HG02623 (cell line): ENCODE results near the gene GRIN2D.

ENCODE experiments used
- ATAC-seq: cut with Tn5 transposase; IDR thresholded peaks from one replicate; pipeline ENCODE4 v1.9.1; 2021; ENCODE audit warnings: moderate library complexity; ENCODE audit not compliant: unreplicated experiment

The GRIN2D gene

DNA sequence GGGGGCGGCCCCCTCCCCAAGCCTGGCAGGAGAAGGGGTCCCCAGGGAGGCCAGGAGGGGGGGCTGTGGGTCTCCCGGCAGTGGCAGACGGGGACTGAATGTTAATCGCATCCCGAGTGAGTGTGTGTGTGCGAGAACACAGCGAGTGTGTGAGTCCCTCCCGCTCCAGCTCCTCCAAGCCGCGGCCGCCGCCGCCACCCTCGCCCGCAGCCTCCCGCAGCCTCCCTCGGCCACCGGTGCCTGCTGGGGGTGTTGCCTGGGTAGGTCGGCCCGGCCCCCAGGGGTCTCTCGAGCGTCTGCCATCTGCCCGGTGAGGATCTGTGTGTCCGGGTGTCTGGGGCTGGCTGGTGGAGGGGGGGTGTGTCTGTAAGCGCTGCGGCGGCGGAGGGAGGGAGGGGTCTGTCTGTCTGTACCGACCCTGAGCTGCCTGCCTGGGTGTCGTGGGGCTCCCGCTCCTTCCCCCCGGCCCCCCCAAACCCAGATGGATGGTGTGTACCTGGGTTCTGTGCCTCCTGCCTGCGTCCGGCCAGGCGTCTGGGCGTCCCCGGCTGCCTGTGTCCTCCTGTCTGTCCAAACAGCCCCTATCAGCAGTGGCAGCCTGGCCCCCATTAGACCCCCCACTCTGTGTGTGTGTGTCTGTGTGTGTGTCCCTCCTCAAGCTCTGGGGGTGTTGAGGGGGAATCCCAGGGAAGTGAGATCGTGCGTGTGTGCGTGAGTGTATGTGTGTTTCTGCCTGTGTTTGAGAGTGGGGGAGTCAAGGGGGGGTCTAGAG is at the start of gene GRIN2D:
Gene GRIN2D, plus strand, starts transcription at position 110 of the 772 bp plus-strand sequence. CDS start 4,725 bp downstream, outside the sequence.
- ATAC-seq, result no peak

- ATAC-seq, result no peak
Measured at GRCh38 chr19:48344892-48345291, 48.6 kb upstream of the GRIN2D start.

- ATAC-seq, result no peak
Measured at GRCh38 chr19:48346191-48346590, 47.3 kb upstream of the GRIN2D start.

- ATAC-seq, result no peak
Measured at GRCh38 chr19:48348045-48348444, 45.4 kb upstream of the GRIN2D start.

DNA sequence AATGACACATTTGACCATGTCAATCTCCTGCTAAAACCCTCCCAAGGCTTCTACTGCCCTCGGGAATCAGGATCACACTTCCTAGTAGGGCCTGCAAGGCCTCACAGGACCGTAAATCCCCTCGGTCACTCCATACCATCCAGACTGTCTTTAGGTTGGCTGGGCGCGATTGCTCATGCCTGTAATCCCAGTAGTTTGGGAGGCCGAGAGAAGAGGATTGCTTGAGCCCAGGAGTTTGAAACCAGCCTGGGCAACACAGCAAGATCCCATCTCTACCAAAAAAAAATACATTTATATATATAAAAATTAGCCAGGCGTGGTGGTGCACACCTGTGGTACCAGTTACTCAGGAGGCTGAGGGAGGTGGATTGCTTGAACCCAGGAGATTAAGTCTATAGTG is 44.7 kb upstream of the GRIN2D start:
- no peak for ATAC-seq

DNA sequence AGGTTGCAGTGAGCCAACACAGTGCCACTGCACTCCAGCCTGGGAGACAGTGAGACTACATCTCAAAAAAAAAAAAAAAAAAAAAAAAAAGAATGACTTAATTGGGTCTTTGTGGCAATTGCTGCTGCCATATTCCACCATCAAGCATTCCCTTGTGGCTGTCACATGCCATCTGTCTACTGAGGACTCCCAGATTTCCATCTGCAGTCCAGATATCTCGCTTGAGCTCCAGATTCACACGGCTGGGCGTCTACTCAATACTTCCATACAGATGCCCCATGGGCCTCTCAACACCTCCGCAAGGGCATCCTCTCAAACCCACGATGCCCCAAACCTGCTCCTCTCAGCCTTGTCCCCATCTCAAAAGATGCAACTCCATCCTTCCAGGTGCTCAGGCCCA is 42.6 kb upstream of the GRIN2D start:
- no peak for ATAC-seq

- no peak for ATAC-seq
Measured at GRCh38 chr19:48351341-48351752, 42.1 kb upstream of the GRIN2D start.

DNA sequence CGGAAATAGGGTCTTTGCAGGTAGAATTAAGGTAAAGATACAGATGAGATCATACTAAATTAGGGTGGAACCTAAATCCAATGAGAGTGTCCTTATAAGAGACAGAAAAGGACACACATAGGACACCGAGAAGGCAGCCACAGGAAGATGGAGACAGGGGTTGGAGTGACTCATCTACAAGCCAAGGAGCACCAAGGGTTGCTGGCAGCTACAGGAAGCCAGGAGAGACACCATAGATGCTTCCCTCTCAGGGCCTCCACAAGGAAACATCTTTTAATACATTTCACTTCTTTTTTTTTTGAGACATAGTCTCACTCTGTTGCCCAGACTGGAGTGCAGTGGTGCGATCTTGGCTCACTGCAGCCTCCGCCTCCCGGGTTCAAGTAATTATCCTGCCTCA is 39.8 kb upstream of the GRIN2D start:
- ATAC-seq, result no peak

DNA sequence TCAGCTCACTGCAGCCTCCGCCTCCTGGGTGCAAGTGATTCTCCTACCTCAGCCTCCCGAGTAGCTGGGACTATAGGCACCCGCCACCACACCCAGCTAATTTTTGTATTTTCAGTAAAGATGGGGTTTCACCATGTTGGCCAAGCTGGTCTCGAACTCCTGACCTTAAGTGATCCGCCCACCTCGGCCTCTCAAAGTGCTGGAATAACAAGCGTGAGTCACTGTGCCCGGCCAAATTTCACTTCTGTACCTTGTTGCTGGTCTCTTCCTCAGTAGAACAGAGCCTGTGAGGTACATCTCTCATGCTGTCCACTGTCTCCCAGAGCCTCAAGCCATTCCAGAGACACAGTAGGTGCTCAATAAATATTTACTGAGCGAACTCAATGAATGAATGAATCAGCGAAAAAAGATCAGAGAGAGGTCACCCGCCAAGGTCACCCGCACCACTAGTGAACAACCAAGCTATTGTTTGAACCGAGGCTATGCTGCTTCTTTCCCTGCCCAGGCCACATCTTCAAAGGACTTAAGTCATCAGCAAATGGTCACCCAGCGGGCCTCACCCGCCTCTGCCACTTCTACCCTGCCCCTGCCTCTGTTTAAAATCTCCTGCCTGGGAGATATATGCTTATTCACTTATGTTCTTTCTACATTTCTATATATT is 39.0 kb upstream of the GRIN2D start:
- ATAC-seq, result no peak

- no peak for ATAC-seq
Measured at GRCh38 chr19:48355365-48355954, 38.0 kb upstream of the GRIN2D start.

DNA sequence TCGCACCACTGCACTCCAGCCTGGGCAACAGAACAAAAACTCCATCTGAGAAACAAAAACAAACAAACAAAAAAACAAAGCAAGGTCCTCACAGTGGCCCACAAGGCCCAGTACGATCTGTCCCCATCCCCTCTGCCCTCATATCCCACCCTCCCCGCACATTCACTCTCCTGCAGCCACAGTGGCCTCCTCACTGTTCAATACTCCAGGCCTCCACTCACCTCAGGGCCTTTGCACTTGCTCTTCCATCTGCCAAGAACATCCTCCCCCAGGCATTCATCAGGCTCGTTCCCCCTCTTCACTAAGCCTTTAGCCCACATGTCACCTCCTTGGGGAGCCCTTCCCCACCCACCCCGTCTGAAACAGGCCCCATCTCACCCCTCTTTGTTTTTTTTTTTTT is 34.3 kb upstream of the GRIN2D start:
- no peak for ATAC-seq

DNA sequence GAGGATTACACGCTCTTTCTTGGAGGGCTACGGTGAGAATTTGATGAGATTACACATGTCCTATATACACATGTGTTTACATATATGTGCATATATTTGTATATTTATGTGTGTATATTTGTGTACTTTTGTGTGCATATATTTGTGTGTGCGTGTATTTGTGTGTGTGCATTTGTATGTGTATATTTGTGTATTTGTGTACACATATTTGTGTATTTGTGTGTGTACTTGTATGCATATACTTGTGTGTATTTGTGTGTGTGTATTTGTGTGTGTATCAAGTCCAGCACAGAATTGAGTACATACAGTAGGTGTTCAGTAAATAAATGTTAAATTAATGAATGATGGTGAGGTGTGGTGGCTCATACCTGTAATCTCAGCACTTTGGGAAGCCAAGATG is 31.6 kb upstream of the GRIN2D start:
- ATAC-seq, result no peak

- ATAC-seq, result peak; percentile 41
Measured at GRCh38 chr19:48362716-48363499, 30.6 kb upstream of the GRIN2D start.

- ATAC-seq, result peak; percentile 5
Measured at GRCh38 chr19:48363500-48363809, 30.0 kb upstream of the GRIN2D start.

GRCh38 chr19:48363810-48364597 is 29.5 kb upstream of the GRIN2D start, which contains the start of the genes SYNGR4 and TMEM143:
SYNGR4 (plus strand) TSS chr19:48364367; CDS start chr19:48365843, 1,476 bp downstream.
TMEM143 (minus strand) TSS chr19:48363940; CDS start chr19:48363920, 20 bp downstream.
- ATAC-seq, result peak; percentile 79

GRCh38 chr19:48364598-48365348 is 28.7 kb upstream of the GRIN2D start:
- no peak for ATAC-seq

DNA sequence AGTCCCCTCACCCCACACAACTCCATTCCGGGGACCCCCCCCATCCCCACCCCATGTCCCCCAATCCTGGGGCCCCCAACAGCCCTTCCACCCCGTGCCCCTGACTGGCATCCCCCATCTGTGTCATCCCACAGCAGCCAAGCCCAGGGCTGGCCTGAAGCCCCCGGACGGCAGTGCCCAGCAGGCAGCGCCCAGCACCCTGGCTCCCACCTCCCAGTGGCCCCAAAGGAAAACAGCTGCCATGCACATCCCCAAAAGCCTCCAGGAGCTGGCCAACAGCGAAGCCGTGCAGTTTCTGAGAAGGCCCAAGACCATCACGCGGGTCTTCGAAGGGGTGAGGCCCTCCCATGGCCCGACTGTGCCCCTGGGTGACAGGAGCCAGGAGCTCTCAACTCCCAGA is 27.9 kb upstream of the GRIN2D start:
- no peak for ATAC-seq

GRCh38 chr19:48367855-48368254 is 25.6 kb upstream of the GRIN2D start:
- no peak for ATAC-seq

- ATAC-seq, result no peak
Measured at GRCh38 chr19:48368936-48369335, 24.5 kb upstream of the GRIN2D start.

DNA sequence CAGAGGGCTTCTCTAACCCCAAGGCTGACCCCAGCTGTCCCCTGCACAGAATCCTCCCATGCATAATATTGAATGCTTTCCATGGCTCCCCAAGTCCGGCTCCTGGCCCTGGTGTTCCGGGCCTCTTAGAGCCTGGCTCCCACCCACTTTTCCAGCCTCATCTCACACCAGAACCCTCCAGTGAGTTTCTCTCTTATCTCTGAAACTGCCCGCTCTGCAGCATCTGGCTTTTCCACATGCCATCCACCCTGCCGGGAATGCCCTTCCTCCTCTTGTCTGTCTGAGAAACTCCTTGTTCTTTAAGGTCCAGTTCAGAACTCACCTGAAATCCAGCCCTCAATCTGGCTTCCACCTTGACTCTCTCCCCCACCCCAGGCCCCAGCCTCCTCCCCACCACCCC is 22.5 kb upstream of the GRIN2D start:
- ATAC-seq, result no peak
